ENCODE results near the gene DIAPH3.

Gene DIAPH3

GRCh38 chr13:60032851-60033250 lies 130.9 kb downstream of the DIAPH3 start:
- no CpG with 5 or more reads among the region's 1 CpG for WGBS (ENCODE audit: insufficient coverage, insufficient read length)
- no peaks in the 10 kb centered on the region for H3K4me1 ChIP-seq (ENCODE audit: control insufficient read depth, insufficient read depth, low read length)

GRCh38 chr13:60028021-60028420 lies 135.7 kb downstream of the DIAPH3 start:
- no peak for DNase-seq (ENCODE audit: low read depth, low spot score)
- Histone ChIP-seq H3K9me3 (ENCODE audit: control insufficient read depth, insufficient read depth, low read length) (no peaks in the 10 kb centered on the region), H3K36me3 (ENCODE audit: control insufficient read depth, insufficient read depth, low read length) (no peaks in the 10 kb centered on the region), H3K4me1 (ENCODE audit: control insufficient read depth, insufficient read depth, low read length) (no peaks in the 10 kb centered on the region), H3K27ac (ENCODE audit: low read length) (no peak overlapping the region), H3K4me3 (ENCODE audit: low read length) (no peak overlapping the region), H3K27me3 (ENCODE audit: control insufficient read depth, insufficient read depth, low read length) (no peaks in the 10 kb centered on the region; the same call in 1 of the 2 replicates)
- no CpG with 5 or more reads among the region's 3 CpGs for WGBS (ENCODE audit: insufficient coverage, insufficient read length)

More at GRCh38 chr13:60032851-60033250, 130.9 kb downstream of the DIAPH3 start:
- Histone ChIP-seq H3K27me3 (ENCODE audit: control insufficient read depth, insufficient read depth, low read length) (no peaks in the 10 kb centered on the region; the same call in 1 of the 2 replicates), H3K4me3 (ENCODE audit: low read length) (no peak overlapping the region), H3K36me3 (ENCODE audit: control insufficient read depth, insufficient read depth, low read length) (no peaks in the 10 kb centered on the region), H3K9me3 (ENCODE audit: control insufficient read depth, insufficient read depth, low read length) (no peaks in the 10 kb centered on the region), H3K27ac (ENCODE audit: low read length) (no peak overlapping the region)
- no peak for DNase-seq (ENCODE audit: low read depth, low spot score)

DNA sequence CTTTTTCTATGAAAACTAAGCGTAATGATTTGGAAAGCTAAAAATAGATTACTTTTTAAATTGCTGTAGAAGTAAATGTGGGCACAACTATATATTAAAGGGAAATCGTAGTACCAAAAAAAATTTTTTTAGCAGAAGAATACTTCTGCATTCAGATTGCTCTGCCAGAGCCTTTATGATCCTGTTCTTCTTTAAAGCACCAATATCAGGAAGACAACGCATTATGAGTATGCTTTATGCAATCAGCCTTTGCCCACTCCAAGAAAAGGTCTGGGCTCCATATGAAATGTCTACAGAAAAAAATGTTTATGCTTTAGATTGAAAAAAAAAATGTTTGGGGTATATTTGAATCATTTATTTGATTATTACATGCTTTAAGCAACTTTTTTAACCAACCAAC lies 137.4 kb downstream of the DIAPH3 start:
- H3K4me3 ChIP-seq (ENCODE audit: low read length): no peak overlapping the region
- H3K36me3 ChIP-seq (ENCODE audit: control insufficient read depth, insufficient read depth, low read length): no peaks in the 10 kb centered on the region
- H3K27me3 ChIP-seq (ENCODE audit: control insufficient read depth, insufficient read depth, low read length): no peaks in the 10 kb centered on the region; the same call in 1 of the 2 replicates
- no CpG with 5 or more reads among the region's 3 CpGs for WGBS (ENCODE audit: insufficient coverage, insufficient read length)
- H3K27ac ChIP-seq (ENCODE audit: low read length): no peak overlapping the region
- no peak for DNase-seq (ENCODE audit: low read depth, low spot score)
- H3K4me1 ChIP-seq (ENCODE audit: control insufficient read depth, insufficient read depth, low read length): no peaks in the 10 kb centered on the region
- no peaks in the 10 kb centered on the region for H3K9me3 ChIP-seq (ENCODE audit: control insufficient read depth, insufficient read depth, low read length)

DNA sequence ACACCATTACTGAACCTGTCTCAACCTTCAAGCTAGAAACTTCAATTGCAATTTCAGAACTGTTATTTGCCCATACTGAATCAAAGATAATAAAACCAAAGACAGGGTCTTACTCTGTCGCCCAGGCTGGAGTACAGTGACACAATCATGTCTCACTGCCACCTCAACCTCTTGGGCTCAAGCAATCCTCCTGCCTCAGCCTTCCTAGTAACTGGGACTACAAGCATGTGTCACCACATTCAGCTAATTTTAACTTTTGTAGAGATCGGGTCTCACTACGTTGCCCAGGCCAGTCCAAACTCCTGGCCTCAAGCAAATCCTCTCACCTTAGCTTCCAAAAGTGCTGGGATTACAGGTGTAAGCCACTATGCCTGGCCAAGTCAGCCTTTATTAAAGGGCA lies 143.4 kb downstream of the DIAPH3 start:
- H3K27me3 ChIP-seq (ENCODE audit: control insufficient read depth, insufficient read depth, low read length): no peaks in the 10 kb centered on the region
- no peak overlapping the region for H3K27ac ChIP-seq (ENCODE audit: low read length)
- no peaks in the 10 kb centered on the region for H3K9me3 ChIP-seq (ENCODE audit: control insufficient read depth, insufficient read depth, low read length)
- H3K4me3 ChIP-seq (ENCODE audit: low read length): no peak overlapping the region
- no peak for DNase-seq (ENCODE audit: low read depth, low spot score)
- H3K4me1 ChIP-seq (ENCODE audit: control insufficient read depth, insufficient read depth, low read length): no peaks in the 10 kb centered on the region
- WGBS (ENCODE audit: insufficient coverage, insufficient read length): no CpG with 5 or more reads among the region's 3 CpGs
- no peaks in the 10 kb centered on the region for H3K36me3 ChIP-seq (ENCODE audit: control insufficient read depth, insufficient read depth, low read length)

- Histone ChIP-seq H3K4me1 (ENCODE audit: control insufficient read depth, insufficient read depth, low read length) (no peaks in the 10 kb centered on the region), H3K4me3 (ENCODE audit: low read length) (no peak overlapping the region), H3K36me3 (ENCODE audit: control insufficient read depth, insufficient read depth, low read length) (no peaks in the 10 kb centered on the region), H3K27me3 (ENCODE audit: control insufficient read depth, insufficient read depth, low read length) (no peaks in the 10 kb centered on the region), H3K9me3 (ENCODE audit: control insufficient read depth, insufficient read depth, low read length) (no peaks in the 10 kb centered on the region), H3K27ac (ENCODE audit: low read length) (no peak overlapping the region)
- no peak for DNase-seq (ENCODE audit: low read depth, low spot score)
- no CpG with 5 or more reads among the region's 6 CpGs for WGBS (ENCODE audit: insufficient coverage, insufficient read length)
Observed at GRCh38 chr13:60019119-60019993, 144.4 kb downstream of the DIAPH3 start.

DNA sequence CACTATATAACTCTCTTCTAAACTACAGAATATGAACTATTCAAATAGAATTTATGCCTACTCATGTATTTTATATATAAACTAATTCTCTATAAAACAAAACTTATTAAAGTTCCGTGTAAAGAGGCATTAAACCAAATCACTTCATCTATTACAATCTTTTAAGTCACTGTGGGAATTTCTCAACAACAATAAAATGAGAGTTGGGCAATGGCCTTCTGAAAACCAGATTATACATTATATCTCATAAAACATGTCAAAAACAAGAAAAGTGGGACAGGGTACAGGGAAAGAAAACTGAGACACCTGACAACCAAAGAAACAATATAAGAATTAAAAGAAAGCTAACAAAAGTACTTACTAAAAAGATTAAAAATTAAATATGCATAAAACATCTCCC lies 145.2 kb downstream of the DIAPH3 start:
- H3K27me3 ChIP-seq (ENCODE audit: control insufficient read depth, insufficient read depth, low read length): no peaks in the 10 kb centered on the region
- no peak overlapping the region for H3K4me3 ChIP-seq (ENCODE audit: low read length)
- no peaks in the 10 kb centered on the region for H3K9me3 ChIP-seq (ENCODE audit: control insufficient read depth, insufficient read depth, low read length)
- no peaks in the 10 kb centered on the region for H3K36me3 ChIP-seq (ENCODE audit: control insufficient read depth, insufficient read depth, low read length)
- H3K4me1 ChIP-seq (ENCODE audit: control insufficient read depth, insufficient read depth, low read length): no peaks in the 10 kb centered on the region
- H3K27ac ChIP-seq (ENCODE audit: low read length): no peak overlapping the region
- no CpG with 5 or more reads among the region's 1 CpG for WGBS (ENCODE audit: insufficient coverage, insufficient read length)
- DNase-seq (ENCODE audit: low read depth, low spot score): no peak

GRCh38 chr13:60016229-60016628 lies 147.5 kb downstream of the DIAPH3 start:
- no CpG with 5 or more reads among the region's 4 CpGs for WGBS (ENCODE audit: insufficient coverage, insufficient read length)
- Histone ChIP-seq H3K9me3 (ENCODE audit: control insufficient read depth, insufficient read depth, low read length) (no peaks in the 10 kb centered on the region), H3K27me3 (ENCODE audit: control insufficient read depth, insufficient read depth, low read length) (no peaks in the 10 kb centered on the region), H3K27ac (ENCODE audit: low read length) (no peak overlapping the region), H3K36me3 (ENCODE audit: control insufficient read depth, insufficient read depth, low read length) (no peaks in the 10 kb centered on the region), H3K4me3 (ENCODE audit: low read length) (no peak overlapping the region), H3K4me1 (ENCODE audit: control insufficient read depth, insufficient read depth, low read length) (no peaks in the 10 kb centered on the region)
- DNase-seq (ENCODE audit: low read depth, low spot score): no peak

- Histone ChIP-seq H3K27ac (ENCODE audit: low read length) (no peak overlapping the region), H3K9me3 (ENCODE audit: control insufficient read depth, insufficient read depth, low read length) (no peaks in the 10 kb centered on the region), H3K4me3 (ENCODE audit: low read length) (no peak overlapping the region), H3K27me3 (ENCODE audit: control insufficient read depth, insufficient read depth, low read length) (no peaks in the 10 kb centered on the region), H3K4me1 (ENCODE audit: control insufficient read depth, insufficient read depth, low read length) (no peaks in the 10 kb centered on the region), H3K36me3 (ENCODE audit: control insufficient read depth, insufficient read depth, low read length) (no peaks in the 10 kb centered on the region)
- no peak for DNase-seq (ENCODE audit: low read depth, low spot score)
- 100% methylated on average over 1 of the region's 6 CpGs for WGBS (ENCODE audit: insufficient coverage, insufficient read length)
Observed at GRCh38 chr13:60013166-60013565, 150.6 kb downstream of the DIAPH3 start.

GRCh38 chr13:60012488-60012887 lies 151.2 kb downstream of the DIAPH3 start:
- H3K27ac ChIP-seq (ENCODE audit: low read length): no peak overlapping the region

DNA sequence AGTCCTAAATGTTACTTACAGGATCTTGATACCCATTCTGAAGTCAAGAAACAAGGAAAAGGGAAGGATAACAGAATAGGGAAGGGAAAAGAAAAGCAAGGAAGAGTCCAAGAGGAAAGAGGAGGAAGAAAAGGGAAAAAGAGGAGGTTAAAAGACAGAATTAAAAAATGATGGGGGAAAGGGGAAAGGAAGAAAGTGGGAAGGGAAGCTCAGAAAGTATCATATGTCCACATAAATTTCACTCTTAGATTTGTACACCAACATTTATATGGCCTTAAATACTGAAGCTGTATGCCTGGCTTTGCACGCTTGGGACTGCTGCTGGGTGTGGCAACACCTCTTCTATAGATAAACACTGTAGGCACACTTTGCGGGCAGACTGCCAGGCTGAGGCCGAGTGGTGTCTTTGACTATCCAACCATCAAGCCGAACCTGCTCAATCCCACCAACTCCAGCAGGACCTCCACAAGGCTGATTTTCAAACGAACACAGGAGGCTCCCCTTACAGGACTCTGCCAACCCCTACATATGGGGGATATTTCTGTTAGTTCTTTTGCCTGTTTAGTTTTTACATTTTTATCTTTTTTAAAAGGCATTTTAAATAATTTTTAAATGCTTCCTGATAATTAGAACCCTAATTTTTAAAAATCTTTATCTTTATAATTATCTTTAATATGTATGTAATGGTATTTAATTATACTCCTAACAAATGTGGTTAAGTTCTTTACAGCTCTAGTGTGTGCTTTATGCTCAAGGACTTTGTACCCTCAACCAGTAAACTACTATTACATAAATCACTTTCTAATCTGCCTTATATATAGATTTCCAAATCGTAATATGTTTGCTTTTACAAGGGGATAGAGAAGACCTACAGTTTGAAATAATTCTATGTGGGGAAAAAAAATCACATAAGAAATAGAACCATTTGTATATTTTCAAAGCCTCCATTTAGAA lies 154.2 kb downstream of the DIAPH3 start:
- Histone ChIP-seq H3K27ac (ENCODE audit: low read length) (no peak overlapping the region), H3K4me3 (ENCODE audit: low read length) (no peak overlapping the region), H3K9me3 (ENCODE audit: control insufficient read depth, insufficient read depth, low read length) (no peaks in the 10 kb centered on the region), H3K36me3 (ENCODE audit: control insufficient read depth, insufficient read depth, low read length) (no peaks in the 10 kb centered on the region), H3K27me3 (ENCODE audit: control insufficient read depth, insufficient read depth, low read length) (no peaks in the 10 kb centered on the region), H3K4me1 (ENCODE audit: control insufficient read depth, insufficient read depth, low read length) (no peaks in the 10 kb centered on the region)
- no peak for DNase-seq (ENCODE audit: low read depth, low spot score)
- no CpG with 5 or more reads among the region's 6 CpGs for WGBS (ENCODE audit: insufficient coverage, insufficient read length)

More at GRCh38 chr13:60012488-60012887, 151.2 kb downstream of the DIAPH3 start:
- no peaks in the 10 kb centered on the region for H3K4me1 ChIP-seq (ENCODE audit: control insufficient read depth, insufficient read depth, low read length)
- WGBS (ENCODE audit: insufficient coverage, insufficient read length): no CpG with 5 or more reads among the region's 1 CpG
- no peak for DNase-seq (ENCODE audit: low read depth, low spot score)
- H3K36me3 ChIP-seq (ENCODE audit: control insufficient read depth, insufficient read depth, low read length): no peaks in the 10 kb centered on the region
- H3K9me3 ChIP-seq (ENCODE audit: control insufficient read depth, insufficient read depth, low read length): no peaks in the 10 kb centered on the region
- no peaks in the 10 kb centered on the region for H3K27me3 ChIP-seq (ENCODE audit: control insufficient read depth, insufficient read depth, low read length)
- no peak overlapping the region for H3K4me3 ChIP-seq (ENCODE audit: low read length)
